ENCODE data around the gene KCNK1. TPM values are rescaled to one million over a fixed set of nuclear protein-coding genes. Genes with fewer than 3 reads are reported as not detected.

The KCNK1 gene
- total RNA-seq, 1 donor from 2014 or later, result 1.6 TPM

DNA sequence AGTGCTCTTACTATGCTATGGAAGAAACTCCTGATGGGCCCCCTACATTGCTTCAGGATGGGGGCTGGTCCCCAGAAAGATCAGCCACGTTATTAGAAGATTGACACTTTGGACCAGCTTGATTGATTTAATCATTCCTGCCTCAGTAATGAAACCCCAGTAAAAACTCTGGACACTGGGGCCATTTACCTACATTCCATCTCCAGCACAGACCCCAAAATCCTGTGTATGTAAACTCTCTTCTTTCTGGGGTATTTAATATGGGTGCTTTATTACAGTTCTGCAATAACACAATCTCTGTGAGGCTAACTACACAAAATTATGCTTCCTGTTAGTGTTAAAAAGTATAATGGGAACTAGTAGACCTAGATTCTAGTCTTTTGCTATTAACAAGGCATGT lies 96.6 kb downstream of the KCNK1 start:
- no peaks in the 10 kb centered on the region for H3K9me3 ChIP-seq (ENCODE audit: control insufficient read depth in 3 of 3, low read length in 3 of 3)
- H3K4me1 ChIP-seq (ENCODE audit: control insufficient read depth in 3 of 3, insufficient read depth in 3 of 3, low read length in 3 of 3), result no peaks in the 10 kb centered on the region
- no peaks in the 10 kb centered on the region for H3K36me3 ChIP-seq (ENCODE audit: control insufficient read depth in 3 of 3, insufficient read depth in 3 of 3, low read length in 3 of 3)
- no peak overlapping the region for H3K4me3 ChIP-seq (ENCODE audit: low read length in 3 of 3)
- no peaks in the 10 kb centered on the region for H3K27me3 ChIP-seq (ENCODE audit: control insufficient read depth in 3 of 3, insufficient read depth in 3 of 3, low read length in 3 of 3)
- H3K9ac ChIP-seq (ENCODE audit: low read depth in 1 of 3, low read length in 3 of 3), result no peak overlapping the region
- H3K27ac ChIP-seq (ENCODE audit: low read depth, low read length), result no peak overlapping the region

GRCh38 chr1:233714631-233715217 lies 100.8 kb downstream of the KCNK1 start:
- Histone ChIP-seq H3K36me3 (ENCODE audit: control insufficient read depth in 3 of 3, insufficient read depth in 3 of 3, low read length in 3 of 3) (no peaks in the 10 kb centered on the region), H3K27me3 (ENCODE audit: control insufficient read depth in 3 of 3, insufficient read depth in 3 of 3, low read length in 3 of 3) (no peaks in the 10 kb centered on the region), H3K9ac (ENCODE audit: low read depth in 1 of 3, low read length in 3 of 3) (no peak overlapping the region), H3K4me3 (ENCODE audit: low read length in 3 of 3) (no peak overlapping the region), H3K9me3 (ENCODE audit: control insufficient read depth in 3 of 3, low read length in 3 of 3) (no peaks in the 10 kb centered on the region), H3K4me1 (ENCODE audit: control insufficient read depth in 3 of 3, insufficient read depth in 3 of 3, low read length in 3 of 3) (no peaks in the 10 kb centered on the region), H3K27ac (ENCODE audit: low read depth, low read length) (no peak overlapping the region)

- Histone ChIP-seq H3K27ac (ENCODE audit: low read depth, low read length) (no peak overlapping the region), H3K4me3 (ENCODE audit: low read length in 3 of 3) (no peak overlapping the region), H3K4me1 (ENCODE audit: control insufficient read depth in 3 of 3, insufficient read depth in 3 of 3, low read length in 3 of 3) (no peaks in the 10 kb centered on the region), H3K36me3 (ENCODE audit: control insufficient read depth in 3 of 3, insufficient read depth in 3 of 3, low read length in 3 of 3) (no peaks in the 10 kb centered on the region), H3K9ac (ENCODE audit: low read depth in 1 of 3, low read length in 3 of 3) (no peak overlapping the region), H3K27me3 (ENCODE audit: control insufficient read depth in 3 of 3, insufficient read depth in 3 of 3, low read length in 3 of 3) (no peaks in the 10 kb centered on the region), H3K9me3 (ENCODE audit: control insufficient read depth in 3 of 3, low read length in 3 of 3) (no peaks in the 10 kb centered on the region)
These were observed 104.2 kb downstream of the KCNK1 start for GRCh38 chr1:233718057-233718456.

- Histone ChIP-seq H3K4me3 (ENCODE audit: low read length in 3 of 3) (no peak overlapping the region), H3K9ac (ENCODE audit: low read depth in 1 of 3, low read length in 3 of 3) (no peak overlapping the region), H3K9me3 (ENCODE audit: control insufficient read depth in 3 of 3, low read length in 3 of 3) (no peaks in the 10 kb centered on the region), H3K27me3 (ENCODE audit: control insufficient read depth in 3 of 3, insufficient read depth in 3 of 3, low read length in 3 of 3) (no peaks in the 10 kb centered on the region), H3K27ac (ENCODE audit: low read depth, low read length) (no peak overlapping the region), H3K36me3 (ENCODE audit: control insufficient read depth in 3 of 3, insufficient read depth in 3 of 3, low read length in 3 of 3) (no peaks in the 10 kb centered on the region), H3K4me1 (ENCODE audit: control insufficient read depth in 3 of 3, insufficient read depth in 3 of 3, low read length in 3 of 3) (no peaks in the 10 kb centered on the region)
These were observed 105.9 kb downstream of the KCNK1 start for GRCh38 chr1:233719655-233720341.

- H3K9ac ChIP-seq (ENCODE audit: low read depth in 1 of 3, low read length in 3 of 3), result no peak overlapping the region
- H3K4me3 ChIP-seq (ENCODE audit: low read length in 3 of 3), result no peak overlapping the region
- H3K27ac ChIP-seq (ENCODE audit: low read depth, low read length), result no peak overlapping the region
- H3K9me3 ChIP-seq (ENCODE audit: control insufficient read depth in 3 of 3, low read length in 3 of 3), result no peaks in the 10 kb centered on the region
- H3K27me3 ChIP-seq (ENCODE audit: control insufficient read depth in 3 of 3, insufficient read depth in 3 of 3, low read length in 3 of 3), result no peaks in the 10 kb centered on the region
- H3K36me3 ChIP-seq (ENCODE audit: control insufficient read depth in 3 of 3, insufficient read depth in 3 of 3, low read length in 3 of 3), result no peaks in the 10 kb centered on the region
- H3K4me1 ChIP-seq (ENCODE audit: control insufficient read depth in 3 of 3, insufficient read depth in 3 of 3, low read length in 3 of 3), result no peaks in the 10 kb centered on the region
These were observed 107.2 kb downstream of the KCNK1 start for GRCh38 chr1:233721004-233721595.

Small RNA genes lying within 50 kb of the gene (small RNA-seq; reads per million reads assigned to genes)
- gene MIR4427, result not detected

All from skeletal muscle tissue (tissue), 5 donors.